IgD-negative memory B cell (primary cell): ENCODE measurements around the gene ADM2. TPM values are rescaled to one million over a fixed set of nuclear protein-coding genes. Genes with fewer than 3 reads are reported as not detected.
A peak's percentile ranks its signal among the peaks of the same experiment; 100 is the strongest.
"Not testable (repeated sequence)": the region's sequence is repeated elsewhere in the genome, so short reads cannot be mapped to it uniquely, and the experiment has no call there.

ENCODE experiments used
- H3K27ac Mint-ChIP-seq, 3 donors: one replicate each; pipeline ENCODE4 v1.8.0; 2020 to 2022; ENCODE audit warnings: mild to moderate bottlenecking in 3 of 3, mixed read lengths in 3 of 3, moderate library complexity in 1 of 3
- H3K27me3 Mint-ChIP-seq: one replicate; pipeline ENCODE4 v1.8.0; 2021; ENCODE audit warnings: mixed read lengths
- H3K36me3 Mint-ChIP-seq: one replicate; pipeline ENCODE4 v1.8.0; 2020; ENCODE audit warnings: mild to moderate bottlenecking, mixed read lengths
- H3K4me1 Mint-ChIP-seq, 3 donors: one replicate each; pipeline ENCODE4 v1.8.0; 2020 to 2022; ENCODE audit warnings: mixed read lengths in 3 of 3, mild to moderate bottlenecking in 1 of 3
- H3K4me3 Mint-ChIP-seq, 4 donors: one replicate each; pipeline ENCODE4 v1.8.0; 2020 to 2022; ENCODE audit warnings: mild to moderate bottlenecking in 4 of 4, mixed read lengths in 4 of 4, moderate library complexity in 3 of 4
- H3K9me3 Mint-ChIP-seq, 3 donors: one replicate each; pipeline ENCODE4 v1.8.0; 2020 to 2021; ENCODE audit warnings: mixed read lengths in 3 of 3, mild to moderate bottlenecking in 1 of 3
- polyA plus RNA-seq: library from polyadenylated mRNA; unstranded; fragments of 300-500 nt; fragmentation: Illumina TruSeq; gene quantifications from one replicate; pipeline ENCODE4 v1.2.3, GENCODE V29; 2021

ADM2 gene
- polyA plus RNA-seq = 1.5 TPM

GRCh38 chr22:50481440-50482106 is at the start of gene ADM2:
Gene ADM2, plus strand, starts transcription at chr22:50481543. Its CDS starts 305 bp downstream, at chr22:50481848.
- peak within 1 kb of the TSS in 1 of 3 donors; percentile 88 for H3K27ac Mint-ChIP-seq

GRCh38 chr22:50432131-50432876 is 49.0 kb upstream of the ADM2 start:
- no peak overlapping the region for H3K27ac Mint-ChIP-seq
- peaks cover 1% of the 10 kb centered on the region for H3K36me3 Mint-ChIP-seq
- H3K4me3 Mint-ChIP-seq = no peak overlapping the region
- H3K27me3 Mint-ChIP-seq = no peaks in the 10 kb centered on the region
- H3K4me1 Mint-ChIP-seq = no peaks in the 10 kb centered on the region
- no peaks in the 10 kb centered on the region for H3K9me3 Mint-ChIP-seq

More at GRCh38 chr22:50481440-50482106, at the start of gene ADM2:
- Mint-ChIP-seq H3K4me3 (peak within 1 kb of the TSS; percentile 73 to 84 (median 80)), H3K27me3 (peaks cover 12% of the 10 kb centered on the region), H3K9me3 (no peaks in the 10 kb centered on the region), H3K4me1 (peaks cover 3 to 5% (median 4%) of the 10 kb centered on the region in 3 donors), H3K36me3 (no peaks in the 10 kb centered on the region)

- not testable (repeated sequence) for H3K9me3 Mint-ChIP-seq, H3K36me3 Mint-ChIP-seq, H3K4me3 Mint-ChIP-seq, H3K27ac Mint-ChIP-seq, H3K27me3 Mint-ChIP-seq, H3K4me1 Mint-ChIP-seq
These were observed 48.3 kb upstream of the ADM2 start for GRCh38 chr22:50432877-50433510.

- Mint-ChIP-seq H3K27me3 (no peaks in the 10 kb centered on the region), H3K4me1 (no peaks in the 10 kb centered on the region), H3K27ac (peak overlapping the region in 1 of 3 donors; percentile 74), H3K4me3 (peak overlapping the region in 1 of 4 donors; percentile 27), H3K9me3 (no peaks in the 10 kb centered on the region), H3K36me3 (peaks cover 1% of the 10 kb centered on the region)
These were observed 46.5 kb upstream of the ADM2 start for GRCh38 chr22:50434849-50435248.

- H3K27ac Mint-ChIP-seq = peak overlapping the region in 1 of 3 donors; percentile 74
- H3K27me3 Mint-ChIP-seq = no peaks in the 10 kb centered on the region
- H3K4me1 Mint-ChIP-seq = no peaks in the 10 kb centered on the region
- peaks cover 1% of the 10 kb centered on the region for H3K36me3 Mint-ChIP-seq
- H3K4me3 Mint-ChIP-seq = peak overlapping the region in 1 of 4 donors; percentile 27
- no peaks in the 10 kb centered on the region for H3K9me3 Mint-ChIP-seq
These were observed 45.9 kb upstream of the ADM2 start for GRCh38 chr22:50435291-50436014.

- no peak overlapping the region for H3K27ac Mint-ChIP-seq
- no peaks in the 10 kb centered on the region for H3K9me3 Mint-ChIP-seq
- H3K4me1 Mint-ChIP-seq = no peaks in the 10 kb centered on the region
- no peaks in the 10 kb centered on the region for H3K27me3 Mint-ChIP-seq
- H3K36me3 Mint-ChIP-seq = peaks cover 1% of the 10 kb centered on the region
- H3K4me3 Mint-ChIP-seq = no peak overlapping the region
These were observed 45.1 kb upstream of the ADM2 start for GRCh38 chr22:50436015-50436830.

- Mint-ChIP-seq H3K9me3 (no peaks in the 10 kb centered on the region), H3K27me3 (no peaks in the 10 kb centered on the region)
These were observed 44.5 kb upstream of the ADM2 start for GRCh38 chr22:50436841-50437341.

GRCh38 chr22:50437511-50438304 is 43.6 kb upstream of the ADM2 start:
- Mint-ChIP-seq H3K27me3 (no peaks in the 10 kb centered on the region), H3K9me3 (no peaks in the 10 kb centered on the region), H3K4me1 (no peaks in the 10 kb centered on the region), H3K36me3 (peaks cover 3% of the 10 kb centered on the region), H3K4me3 (no peak overlapping the region), H3K27ac (no peak overlapping the region)

More at GRCh38 chr22:50436841-50437341, 44.5 kb upstream of the ADM2 start:
- no peaks in the 10 kb centered on the region for H3K4me1 Mint-ChIP-seq
- no peak overlapping the region for H3K27ac Mint-ChIP-seq
- no peaks in the 10 kb centered on the region for H3K36me3 Mint-ChIP-seq
- no peak overlapping the region for H3K4me3 Mint-ChIP-seq

GRCh38 chr22:50438305-50439275 is 42.8 kb upstream of the ADM2 start:
- Mint-ChIP-seq H3K4me3 (no peak overlapping the region), H3K9me3 (no peaks in the 10 kb centered on the region), H3K4me1 (no peaks in the 10 kb centered on the region), H3K27ac (no peak overlapping the region), H3K36me3 (peaks cover 3% of the 10 kb centered on the region), H3K27me3 (no peaks in the 10 kb centered on the region)

- H3K27ac Mint-ChIP-seq = no peak overlapping the region
- H3K4me1 Mint-ChIP-seq = no peaks in the 10 kb centered on the region
- no peaks in the 10 kb centered on the region for H3K9me3 Mint-ChIP-seq
- no peaks in the 10 kb centered on the region for H3K27me3 Mint-ChIP-seq
- H3K4me3 Mint-ChIP-seq = no peak overlapping the region
- peaks cover 3% of the 10 kb centered on the region for H3K36me3 Mint-ChIP-seq
These were observed 42.0 kb upstream of the ADM2 start for GRCh38 chr22:50439314-50439870.

GRCh38 chr22:50439871-50440331 is 41.4 kb upstream of the ADM2 start:
- Mint-ChIP-seq H3K36me3 (peaks cover 3% of the 10 kb centered on the region), H3K9me3 (no peaks in the 10 kb centered on the region), H3K4me1 (no peaks in the 10 kb centered on the region), H3K4me3 (no peak overlapping the region), H3K27ac (no peak overlapping the region), H3K27me3 (no peaks in the 10 kb centered on the region)

GRCh38 chr22:50440544-50441249 is 40.6 kb upstream of the ADM2 start:
- H3K36me3 Mint-ChIP-seq = peaks cover 3% of the 10 kb centered on the region
- no peaks in the 10 kb centered on the region for H3K9me3 Mint-ChIP-seq
- H3K4me3 Mint-ChIP-seq = no peak overlapping the region
- no peak overlapping the region for H3K27ac Mint-ChIP-seq
- peaks cover 4 to 6% (median 6%) of the 10 kb centered on the region in 3 donors for H3K4me1 Mint-ChIP-seq
- no peaks in the 10 kb centered on the region for H3K27me3 Mint-ChIP-seq
